NCI-H526 (cell line): ENCODE results near the gene DBT.

ENCODE experiments used
- DNase-seq, 2 experiments: peaks; one replicate each; lab custom pipeline; 2025; lab: John Stamatoyannopoulos, UW

DBT gene

DNA sequence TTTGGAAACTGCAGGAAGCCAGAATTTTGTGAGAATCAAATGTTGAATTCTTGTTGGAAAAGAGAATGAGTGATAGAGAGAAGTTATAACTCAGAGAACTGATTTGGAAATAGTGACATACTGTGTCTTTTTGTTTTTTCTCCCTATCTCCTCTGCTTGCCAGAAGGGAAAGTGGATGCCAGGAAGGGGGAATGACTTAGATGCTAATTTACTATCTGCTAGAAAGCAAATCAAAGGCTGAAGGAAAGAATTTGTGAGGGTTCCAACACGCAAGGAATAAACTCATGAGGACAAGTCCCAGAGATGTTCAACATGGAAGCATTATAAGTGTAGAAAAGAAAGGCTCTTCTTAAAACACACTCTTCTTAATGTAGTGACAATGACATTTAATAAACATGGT lies 51.0 kb downstream of the DBT start:
- DNase-seq: no peak

DNA sequence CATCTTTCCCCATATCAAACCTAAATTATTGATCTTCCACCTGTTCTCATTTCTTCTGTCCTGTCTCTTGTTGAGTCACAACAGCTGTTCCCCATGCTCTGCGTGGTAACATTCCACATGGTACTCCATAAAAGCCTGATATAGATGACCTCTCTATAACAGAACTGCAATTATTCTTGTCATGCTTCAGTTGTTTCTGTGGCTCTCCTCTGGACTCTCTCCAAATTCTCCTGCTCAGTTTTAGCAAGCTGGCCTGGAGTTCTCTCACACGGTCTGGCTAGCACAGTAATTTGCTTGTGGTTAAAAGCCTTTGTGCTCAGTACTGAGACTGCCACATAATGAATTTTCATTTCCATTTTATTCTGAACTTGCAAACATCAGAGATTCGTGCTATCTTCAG lies 61.0 kb downstream of the DBT start:
- DNase-seq: peak; percentile 83 to 86

- peak; percentile 3 to 56 for DNase-seq
These were observed 61.7 kb downstream of the DBT start for GRCh38 chr1:100187912-100188311.

- no peak for DNase-seq
These were observed 65.1 kb downstream of the DBT start for GRCh38 chr1:100184536-100184935.

DNA sequence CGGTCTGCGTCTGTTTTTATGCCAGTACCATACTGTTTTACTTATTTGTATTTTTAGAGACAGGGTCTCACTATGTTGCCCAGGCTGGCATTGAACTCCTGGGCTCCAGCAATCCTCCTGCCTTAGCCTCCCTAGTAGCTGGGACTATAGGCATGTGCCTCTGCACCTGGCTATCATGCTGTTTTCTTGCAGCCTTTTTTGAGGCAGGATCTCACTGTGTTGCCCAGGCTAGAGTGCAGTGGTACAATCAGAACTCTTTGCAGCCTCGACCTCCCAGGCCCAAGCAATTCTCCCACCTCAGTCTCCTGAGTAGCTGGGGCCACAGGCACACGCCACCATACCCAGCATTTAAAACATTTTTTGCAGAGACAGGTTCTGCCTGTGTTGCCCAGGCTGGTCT lies 66.3 kb downstream of the DBT start:
- DNase-seq: no peak

DNA sequence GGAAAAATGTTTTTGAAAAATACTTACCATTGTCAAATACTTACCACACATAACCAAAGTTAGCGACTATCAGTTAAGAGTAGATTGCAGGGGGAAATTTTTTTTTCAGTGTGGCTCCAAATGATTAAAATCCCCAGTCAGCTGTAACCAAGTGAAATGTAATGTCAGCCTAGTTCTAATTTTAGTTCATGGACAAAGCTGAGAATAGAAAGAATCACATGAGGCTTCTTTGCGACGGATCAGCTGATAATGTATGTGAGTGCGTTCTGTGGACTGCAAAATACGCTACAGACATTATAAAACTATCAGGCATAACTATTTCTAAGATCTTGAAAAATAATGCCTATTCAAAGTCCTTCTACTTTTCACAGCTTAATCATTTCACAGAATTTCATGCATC lies 71.5 kb downstream of the DBT start, which contains the start of gene LRRC39:
LRRC39 (minus strand) TSS at position 166 of the 400 bp plus-strand sequence. CDS start 9,740 bp downstream, outside the sequence.
- no peak for DNase-seq

GRCh38 chr1:100177295-100178041 lies 72.2 kb downstream of the DBT start:
- no peak for DNase-seq

DNA sequence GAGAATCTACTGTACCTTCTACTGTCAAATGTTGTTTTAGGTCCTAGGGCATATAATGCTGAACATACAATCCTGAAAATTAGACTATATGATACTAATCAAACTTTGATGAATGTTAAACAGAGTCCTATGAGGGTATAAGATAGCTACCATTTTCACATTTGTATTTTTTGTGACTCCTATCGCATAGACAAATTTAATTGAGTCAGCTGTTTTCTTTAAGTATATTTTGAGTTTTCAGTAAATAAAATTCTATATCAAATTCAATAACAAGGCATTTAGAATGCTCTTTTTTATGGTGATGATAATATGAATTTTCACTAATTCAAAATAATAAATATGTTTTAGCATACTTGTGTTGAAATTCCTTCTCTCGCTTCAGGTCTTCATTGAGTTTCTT lies 81.6 kb downstream of the DBT start:
- DNase-seq: no peak

DNA sequence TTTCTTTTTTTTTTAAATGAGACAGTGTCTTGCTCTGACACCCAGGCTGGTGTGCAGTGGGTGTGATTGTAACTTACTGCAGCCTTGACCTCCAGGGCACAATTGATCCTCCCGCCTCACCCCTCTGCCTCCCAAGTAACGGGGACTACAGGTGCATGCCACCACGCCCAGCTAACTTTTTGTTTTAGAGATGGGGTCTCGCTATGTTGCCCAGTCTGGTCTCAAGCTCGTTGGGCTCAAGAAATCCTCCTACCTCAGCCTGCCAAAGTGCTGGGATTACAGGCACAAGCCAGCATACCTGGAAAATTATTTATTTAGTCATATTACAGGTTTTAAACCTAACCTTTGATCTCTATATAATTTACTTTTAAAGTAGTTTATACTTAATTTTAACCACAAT lies 84.9 kb downstream of the DBT start:
- no peak for DNase-seq

- DNase-seq: no peak
These were observed 85.4 kb downstream of the DBT start for GRCh38 chr1:100164216-100164615.

- no peak for DNase-seq
These were observed 86.8 kb downstream of the DBT start for GRCh38 chr1:100162881-100163280.

- no peak for DNase-seq
These were observed 97.4 kb downstream of the DBT start for GRCh38 chr1:100152271-100152670.

GRCh38 chr1:100151679-100152078 lies 98.0 kb downstream of the DBT start:
- DNase-seq: no peak

GRCh38 chr1:100147875-100148274 lies 101.8 kb downstream of the DBT start:
- no peak for DNase-seq

DNA sequence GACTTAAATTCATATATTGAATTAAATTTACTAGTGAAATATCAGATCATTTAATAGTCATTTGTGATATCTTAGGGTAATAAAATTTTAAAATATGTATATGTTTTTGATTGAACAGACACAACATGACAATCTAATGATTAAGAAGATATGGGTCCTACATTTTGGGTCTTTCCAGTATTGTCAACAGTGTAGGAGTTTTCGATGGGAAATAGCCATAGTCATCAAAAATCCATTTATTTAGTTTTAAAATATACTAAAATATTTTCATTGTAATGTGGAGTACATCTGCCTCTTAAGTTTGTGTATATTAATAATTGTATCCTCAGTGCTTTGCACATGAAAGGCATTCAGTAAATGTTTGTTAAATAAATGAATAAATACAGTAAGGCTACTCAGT lies 102.7 kb downstream of the DBT start:
- DNase-seq: no peak

- DNase-seq: no peak
These were observed 104.5 kb downstream of the DBT start for GRCh38 chr1:100145116-100145515.

DNA sequence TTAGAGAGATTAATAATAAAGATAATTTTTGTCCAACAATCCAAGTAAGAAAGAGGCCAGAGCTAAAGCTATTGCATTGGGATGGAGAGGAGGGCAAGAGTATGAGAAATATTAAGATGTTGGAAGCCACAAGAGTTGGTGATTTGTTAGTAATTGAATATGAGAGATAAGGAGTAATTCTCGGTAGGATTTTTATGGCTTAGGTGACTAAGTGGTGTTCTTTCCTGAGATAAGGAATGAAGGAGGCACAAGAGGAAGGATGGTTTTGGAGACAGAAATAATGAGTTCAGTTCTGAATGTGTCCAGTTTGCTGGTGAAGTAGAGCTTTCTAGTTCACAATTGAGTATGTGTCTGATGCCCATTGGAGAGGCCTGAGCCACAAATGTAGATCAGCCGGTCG lies 107.3 kb downstream of the DBT start:
- DNase-seq: no peak

DNA sequence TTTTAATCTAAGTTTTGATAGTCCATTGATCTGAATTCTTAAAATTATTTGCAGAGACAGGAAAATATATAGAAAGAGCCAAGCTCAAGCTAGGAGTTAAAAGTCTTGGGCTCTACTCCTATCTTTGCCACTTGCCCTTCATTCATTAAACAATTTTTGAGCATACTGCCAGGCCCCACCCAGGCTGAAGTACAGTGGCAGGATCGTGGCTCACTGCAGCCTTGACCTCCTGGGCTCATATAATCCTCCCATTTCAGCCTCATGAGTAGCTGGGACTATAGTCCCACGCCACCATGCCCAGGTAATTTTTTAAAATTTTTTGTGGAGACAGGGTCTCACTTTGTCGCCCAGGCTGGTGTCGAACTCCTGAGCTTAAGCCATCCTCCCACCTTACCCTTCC lies 108.4 kb downstream of the DBT start:
- DNase-seq: no peak

DNA sequence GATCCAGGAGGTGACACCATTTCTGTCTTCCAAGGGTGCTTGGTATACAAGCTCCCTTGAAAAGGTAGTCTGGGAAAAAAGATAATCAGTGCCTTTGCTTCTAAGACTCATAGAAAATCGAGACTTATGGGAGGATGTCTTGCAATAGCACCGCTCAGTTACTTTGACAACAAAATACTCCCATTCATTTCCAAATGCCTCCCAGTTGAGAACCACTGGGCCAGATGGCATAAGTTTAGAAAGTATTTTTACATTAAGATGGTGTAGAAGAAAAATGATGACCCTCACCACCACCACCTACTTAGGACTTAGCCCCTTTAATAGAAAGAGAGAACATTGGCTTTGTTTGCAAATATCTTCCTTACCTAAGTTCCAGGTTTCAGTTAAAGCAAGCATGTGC lies 112.0 kb downstream of the DBT start:
- no peak for DNase-seq
